ENCODE data around the gene EXT2. TPM values are rescaled to one million over a fixed set of nuclear protein-coding genes. Genes with fewer than 3 reads are reported as not detected.

Gene EXT2
- total RNA-seq, 1 experiment from 2014 or later, result 42.8 TPM

GRCh38 chr11:44149651-44150050 lies 54.2 kb downstream of the EXT2 start (continued):
- TF ChIP-seq YY1 (IDR thresholded peaks at IDR 0.05; ENCODE audit: extremely low read depth, insufficient replicate concordance, low read depth, low read length), result no peak
- no peak for TF ChIP-seq FOSL1 (IDR thresholded peaks at IDR 0.05; ENCODE audit: low read depth)

- Histone ChIP-seq H2AFZ (ENCODE audit: low read depth, low read length, poor library complexity, severe bottlenecking) (no peak overlapping the region), H3K4me2 (ENCODE audit: low read length) (no peak overlapping the region), H3K4me3 (replicated peaks in 1 of 2; ENCODE audit: low read depth in 1 of 2, low read length in 2 of 2) (no peak overlapping the region), H3K4me1 (ENCODE audit: control insufficient read depth in 1 of 2, insufficient read depth in 2 of 2, low read length in 2 of 2) (no peaks in the 10 kb centered on the region), H3K79me2 (ENCODE audit: insufficient read depth, low read length) (no peaks in the 10 kb centered on the region), H3K27me3 (ENCODE audit: insufficient read depth, low read length) (no peaks in the 10 kb centered on the region), H3K27ac (ENCODE audit: low read depth, low read length) (no peak overlapping the region), H4K20me1 (ENCODE audit: insufficient read depth) (no peaks in the 10 kb centered on the region), H3K36me3 (ENCODE audit: control insufficient read depth in 1 of 2, insufficient read depth in 2 of 2, low read length in 2 of 2) (0 out of 4 replicates have a peak, but pooled peaks cover 0 to 7% of the 10 kb centered on the region in 2 experiments), H3K9me3 (ENCODE audit: control insufficient read depth in 1 of 2, insufficient read depth in 1 of 2, low read depth in 1 of 2, low read length in 2 of 2) (no peaks in the 10 kb centered on the region), H3K9ac (ENCODE audit: low read length) (no peak overlapping the region), H3K9me2 (ENCODE audit: insufficient read depth) (no peaks in the 10 kb centered on the region)
- no peak for ATAC-seq
- POLR2A ChIA-PET, result no interaction called here
- TF ChIP-seq REST (IDR thresholded peaks at IDR 0.05; ENCODE audit: low read depth) (no peak), FOSL1 (IDR thresholded peaks at IDR 0.05; ENCODE audit: low read depth) (no peak), EZH2phosphoT487 (IDR thresholded peaks at IDR 0.05; ENCODE audit: borderline replicate concordance) (no peak), POLR2A (IDR thresholded peaks at IDR 0.05; ENCODE audit: borderline replicate concordance, extremely low read depth, insufficient read depth, insufficient read length) (no peak), SIN3A (IDR thresholded peaks at IDR 0.05; ENCODE audit: low read depth) (no peak), ZFX (IDR thresholded peaks at IDR 0.05) (no peak), RAD21 (IDR thresholded peaks at IDR 0.05; ENCODE audit: low read depth) (no peak)
- RAD21 ChIA-PET (ENCODE audit: low non-redundant PET in 1 of 2, low total read pairs in 2 of 2, uncharacterized antibody in 2 of 2, unreplicated experiment in 2 of 2), result no interaction called here
- BruUV-seq (replicated peaks), result no TSS peak
- CTCF ChIA-PET, result no interaction called here
- DNase-seq (ENCODE audit: low read depth, low spot score), result no peak
- intact Hi-C loops (cut with micrococcal nuclease), result loop anchor here (10.0 kb wide), 1 partner anchor 54 kb away; no protein-coding TSS in a partner anchor
Observed at GRCh38 chr11:44150401-44150800, 54.9 kb downstream of the EXT2 start.
